Loucy (cell line): Measurements from ENCODE around the gene BBS2.
A peak's percentile ranks its signal among the peaks of the same experiment; 100 is the strongest.

ENCODE experiments used
- H2AFZ ChIP-seq: fragments of 200-600 bp; sonication (generic); 2 replicates; pipeline ENCODE4 v1.6.0; 2016; ENCODE audit warnings: antibody characterized with exemption, mild to moderate bottlenecking, low read length, moderate library complexity
- H3F3A ChIP-seq: fragments of 200-600 bp; 2 replicates; pipeline ENCODE4 v1.6.0; 2016; ENCODE audit warnings: antibody characterized with exemption, low read depth, mild to moderate bottlenecking
- H3K27me3 ChIP-seq: fragments of 200-600 bp; sonication (generic); 2 replicates; pipeline ENCODE4 v1.6.1; 2014; ENCODE audit warnings: low read length, mild to moderate bottlenecking; ENCODE audit not compliant: insufficient read depth, poor library complexity, severe bottlenecking
- H3K36me3 ChIP-seq: fragments of 200-600 bp; sonication (generic); 2 replicates; pipeline ENCODE4 v1.6.1; 2016; ENCODE audit warnings: low read length; ENCODE audit not compliant: insufficient read depth
- H3K4me1 ChIP-seq: fragments of 200-600 bp; sonication (generic); 2 replicates; pipeline ENCODE4 v1.5.1; 2014; ENCODE audit warnings: low read length, mild to moderate bottlenecking; ENCODE audit not compliant: insufficient read depth, poor library complexity, severe bottlenecking
- H3K4me2 ChIP-seq: fragments of 200-600 bp; sonication (generic); 2 replicates; pipeline ENCODE4 v1.6.0; 2014; ENCODE audit warnings: antibody characterized with exemption, low read length, low read depth, mild to moderate bottlenecking; ENCODE audit not compliant: poor library complexity, severe bottlenecking
- H3K4me3 ChIP-seq: fragments of 200-600 bp; sonication (generic); 2 replicates; pipeline ENCODE4 v1.5.1; 2014; ENCODE audit warnings: low read length, mild to moderate bottlenecking, mixed read lengths; ENCODE audit not compliant: poor library complexity, severe bottlenecking
- H3K79me2 ChIP-seq: fragments of 200-600 bp; sonication (generic); 2 replicates; pipeline ENCODE4 v1.6.1; 2014; ENCODE audit warnings: low read length; ENCODE audit not compliant: insufficient read depth
- H3K9ac ChIP-seq: fragments of 200-600 bp; sonication (generic); 2 replicates; pipeline ENCODE4 v1.6.0; 2014; ENCODE audit warnings: mild to moderate bottlenecking, low read depth, low read length, moderate library complexity; ENCODE audit not compliant: poor library complexity, severe bottlenecking
- H3K9me2 ChIP-seq: fragments of 200-600 bp; sonication (generic); replicated peaks from 2 replicates; pipeline ENCODE4 v1.6.1; 2016; ENCODE audit warnings: low read depth, low read length, mixed read lengths
- H3K9me3 ChIP-seq: fragments of 200-600 bp; sonication (generic); 2 replicates; pipeline ENCODE4 v1.6.1; 2014; ENCODE audit warnings: mild to moderate bottlenecking, antibody characterized with exemption, low read length, low read depth; ENCODE audit not compliant: insufficient read depth
- H4K20me1 ChIP-seq: fragments of 200-600 bp; sonication (generic); 2 replicates; pipeline ENCODE4 v1.6.0; 2014; ENCODE audit warnings: antibody characterized with exemption, low read length, mild to moderate bottlenecking; ENCODE audit not compliant: insufficient read depth, poor library complexity, severe bottlenecking
- CTCF ChIP-seq: fragments of 200-600 bp; sonication (generic); conservative IDR thresholded peaks from 2 replicates; pipeline ENCODE4 v1.5.1; 2014; ENCODE audit warnings: mild to moderate bottlenecking, antibody characterized with exemption, low read length
- EZH2phosphoT487 ChIP-seq: fragments of 200-600 bp; IDR thresholded peaks from 2 replicates; pipeline ENCODE4 v1.6.1; 2018; ENCODE audit warnings: antibody characterized with exemption, mild to moderate bottlenecking, moderate library complexity, borderline replicate concordance

Gene BBS2

GRCh38 chr16:56560447-56560846, 40.6 kb upstream of the BBS2 start:
- Histone ChIP-seq H3F3A (no peaks in the 10 kb centered on the region), H2AFZ (no peak overlapping the region), H3K4me3 (no peak overlapping the region), H4K20me1 (no peaks in the 10 kb centered on the region), H3K27me3 (no peaks in the 10 kb centered on the region), H3K4me1 (no peaks in the 10 kb centered on the region), H3K9me3 (no peaks in the 10 kb centered on the region), H3K36me3 (no peaks in the 10 kb centered on the region), H3K79me2 (no peaks in the 10 kb centered on the region), H3K9me2 (no peaks in the 10 kb centered on the region), H3K4me2 (no peak overlapping the region), H3K9ac (no peak overlapping the region)
- no peak for TF ChIP-seq EZH2phosphoT487
- TF ChIP-seq CTCF: no peak

- H3K9me2 ChIP-seq: no peaks in the 10 kb centered on the region
- no peaks in the 10 kb centered on the region for H3K4me1 ChIP-seq
- no peaks in the 10 kb centered on the region for H3K79me2 ChIP-seq
- H3K4me3 ChIP-seq: no peak overlapping the region
- H2AFZ ChIP-seq: no peak overlapping the region
- TF ChIP-seq CTCF: no peak
- TF ChIP-seq EZH2phosphoT487: no peak
- no peaks in the 10 kb centered on the region for H3K27me3 ChIP-seq
- H3F3A ChIP-seq: no peaks in the 10 kb centered on the region
- no peaks in the 10 kb centered on the region for H3K9me3 ChIP-seq
- H3K4me2 ChIP-seq: no peak overlapping the region
- H4K20me1 ChIP-seq: no peaks in the 10 kb centered on the region
- no peaks in the 10 kb centered on the region for H3K36me3 ChIP-seq
- H3K9ac ChIP-seq: no peak overlapping the region
Measured at GRCh38 chr16:56559109-56559508, 39.3 kb upstream of the BBS2 start.

GRCh38 chr16:56558024-56558747, 38.4 kb upstream of the BBS2 start:
- Histone ChIP-seq H3K9me2 (no peaks in the 10 kb centered on the region), H3K27me3 (no peaks in the 10 kb centered on the region), H3K9me3 (no peaks in the 10 kb centered on the region), H3K9ac (no peak overlapping the region), H2AFZ (0 out of 2 replicates have a peak overlapping the region, but pooled peaks have one; percentile 36), H4K20me1 (no peaks in the 10 kb centered on the region), H3K36me3 (no peaks in the 10 kb centered on the region), H3F3A (no peaks in the 10 kb centered on the region), H3K4me3 (no peak overlapping the region), H3K79me2 (no peaks in the 10 kb centered on the region), H3K4me2 (no peak overlapping the region), H3K4me1 (no peaks in the 10 kb centered on the region)
- TF ChIP-seq EZH2phosphoT487 (no peak), CTCF (no peak)
